Suprapubic skin (tissue), 4 donors: ENCODE data around the gene SLC12A3. TPM values are rescaled to one million over a fixed set of nuclear protein-coding genes. Genes with fewer than 3 reads are reported as not detected.

ENCODE experiments used
- DNase-seq, 2 donors: peaks; one replicate each; pipeline ENCODE4 v3.0.0-alpha.2; 2019; ENCODE audit warnings: low spot score in 2 of 2
- H3K27ac ChIP-seq: fragments of 200-600 bp; sonication (generic); one replicate; pipeline ENCODE4 v1.5.1; 2019
- H3K27me3 ChIP-seq: fragments of 200-600 bp; sonication (generic); one replicate; pipeline ENCODE4 v1.5.1; 2019
- H3K36me3 ChIP-seq: fragments of 200-600 bp; sonication (generic); one replicate; pipeline ENCODE4 v1.5.1; 2019
- H3K4me1 ChIP-seq: fragments of 200-600 bp; sonication (generic); one replicate; pipeline ENCODE4 v1.5.1; 2019
- H3K4me3 ChIP-seq: fragments of 200-600 bp; sonication (generic); one replicate; pipeline ENCODE4 v1.5.1; 2019; ENCODE audit warnings: mild to moderate bottlenecking
- H3K9me3 ChIP-seq: fragments of 200-600 bp; sonication (generic); one replicate; pipeline ENCODE4 v1.5.1; 2019
- CTCF ChIP-seq, 2 donors: fragments of 200-600 bp in 1 of 2; fragments of 450-650 bp in 1 of 2; sonication (generic) in 1 of 2; IDR thresholded peaks; one replicate each; pipeline ENCODE4 v1.5.1; 2016 to 2019; ENCODE audit warnings: antibody characterized with exemption in 2 of 2, mild to moderate bottlenecking in 1 of 2, moderate library complexity in 1 of 2
- EP300 ChIP-seq: sonication (generic); formaldehyde crosslinking; IDR thresholded peaks from one replicate; pipeline ENCODE4 v1.6.1; 2017; ENCODE audit warnings: antibody characterized with exemption
- POLR2A ChIP-seq, 2 donors: fragments of 450-650 bp; IDR thresholded peaks; one replicate each; pipeline ENCODE4 v1.6.1; 2017; ENCODE audit warnings: antibody characterized with exemption in 2 of 2, mild to moderate bottlenecking in 2 of 2, moderate library complexity in 2 of 2
- POLR2AphosphoS5 ChIP-seq, 3 donors: sonication (generic); formaldehyde crosslinking; IDR thresholded peaks; one replicate each; pipeline ENCODE4 v1.6.1; 2017; ENCODE audit warnings: antibody characterized with exemption in 3 of 3
- WGBS: methylation state at CpG from one replicate; pipeline ENCODE4 v1.1.5; 2018; 5-methylcytosine and 5-hydroxymethylcytosine counted together
- total RNA-seq, 4 donors: library from RNA; depleted of rRNA; stranded (reverse); fragments of >200 nt; gene quantifications; one replicate each; pipeline ENCODE4 v1.1.0, GENCODE V29; 2016

SLC12A3 gene
- total RNA-seq, 4 donors from 2014 or later, result 0.13 TPM; not detected in 3

GRCh38 chr16:56941856-56942331, 76.9 kb downstream of the SLC12A3 start:
- no peak for TF ChIP-seq EP300
- no peak for TF ChIP-seq POLR2AphosphoS5 (IDR thresholded peaks at IDR 0.05)
- no peak for TF ChIP-seq POLR2A (IDR thresholded peaks at IDR 0.05)
- TF ChIP-seq CTCF (IDR thresholded peaks at IDR 0.05), result no peak
- Histone ChIP-seq H3K4me1 (peaks cover 37% of the 10 kb centered on the region), H3K4me3 (no peak overlapping the region), H3K9me3 (no peaks in the 10 kb centered on the region), H3K27me3 (no peaks in the 10 kb centered on the region), H3K36me3 (peaks cover 93% of the 10 kb centered on the region), H3K27ac (no peak overlapping the region)
- 86% methylated on average over 9 of the region's 9 CpGs for WGBS
- DNase-seq, result no peak

- no peak for TF ChIP-seq POLR2A (IDR thresholded peaks at IDR 0.05)
- no peak for TF ChIP-seq CTCF (IDR thresholded peaks at IDR 0.05)
- no peak for TF ChIP-seq EP300
- no peak for TF ChIP-seq POLR2AphosphoS5 (IDR thresholded peaks at IDR 0.05)
- WGBS, result 65% methylated on average over 6 of the region's 6 CpGs
- H3K27ac ChIP-seq, result no peak overlapping the region
- peaks cover 73% of the 10 kb centered on the region for H3K36me3 ChIP-seq
- H3K27me3 ChIP-seq, result no peaks in the 10 kb centered on the region
- H3K4me3 ChIP-seq, result no peak overlapping the region
- H3K9me3 ChIP-seq, result no peaks in the 10 kb centered on the region
- no peak for DNase-seq
- peaks cover 29% of the 10 kb centered on the region for H3K4me1 ChIP-seq
These were observed 78.9 kb downstream of the SLC12A3 start for GRCh38 chr16:56943761-56944375.

- 59% methylated on average over 2 of the region's 2 CpGs for WGBS
- Histone ChIP-seq H3K36me3 (peaks cover 60% of the 10 kb centered on the region), H3K4me1 (peaks cover 23% of the 10 kb centered on the region)
These were observed 80.2 kb downstream of the SLC12A3 start for GRCh38 chr16:56944954-56945839.

GRCh38 chr16:56945847-56946527, 81.0 kb downstream of the SLC12A3 start:
- Histone ChIP-seq H3K27me3 (no peaks in the 10 kb centered on the region), H3K9me3 (no peaks in the 10 kb centered on the region), H3K4me1 (peaks cover 23% of the 10 kb centered on the region), H3K27ac (no peak overlapping the region), H3K4me3 (no peak overlapping the region), H3K36me3 (peaks cover 52% of the 10 kb centered on the region)
- DNase-seq, result no peak
- WGBS, result 86% methylated on average over 12 of the region's 12 CpGs
- TF ChIP-seq POLR2A (IDR thresholded peaks at IDR 0.05) (no peak), CTCF (IDR thresholded peaks at IDR 0.05) (no peak), POLR2AphosphoS5 (IDR thresholded peaks at IDR 0.05) (no peak), EP300 (no peak)

More at GRCh38 chr16:56944954-56945839, 80.2 kb downstream of the SLC12A3 start:
- H3K9me3 ChIP-seq, result no peaks in the 10 kb centered on the region
- no peak overlapping the region for H3K27ac ChIP-seq
- no peak overlapping the region for H3K4me3 ChIP-seq
- TF ChIP-seq POLR2A (IDR thresholded peaks at IDR 0.05) (no peak), CTCF (IDR thresholded peaks at IDR 0.05) (no peak), EP300 (no peak), POLR2AphosphoS5 (IDR thresholded peaks at IDR 0.05) (no peak)
- H3K27me3 ChIP-seq, result no peaks in the 10 kb centered on the region
- DNase-seq, result no peak
